Activated T-cell treated with anti-CD3 and anti-CD28 coated beads, Interleukin-2, amount 50 U/mL, for 4 hours (primary cell): ENCODE results near the gene SLFNL1. TPM values are rescaled to one million over a fixed set of nuclear protein-coding genes. Genes with fewer than 3 reads are reported as not detected.

Source experiments
- ATAC-seq, 2 donors: fragments of 200-7000 bp; cut with Tn5 transposase; one replicate each; pipeline ENCODE4 v1.10.0; 2021
- DNase-seq: peaks from one replicate; pipeline ENCODE4 v3.0.0-alpha.2; 2020
- H3K27me3 Mint-ChIP-seq: one replicate; pipeline ENCODE4 v1.8.0; 2021; ENCODE audit warnings: low read depth, mixed read lengths
- H3K36me3 Mint-ChIP-seq: one replicate; pipeline ENCODE4 v1.8.0; 2022; ENCODE audit warnings: mixed read lengths; ENCODE audit not compliant: insufficient read depth
- H3K4me1 Mint-ChIP-seq: one replicate; pipeline ENCODE4 v1.8.0; 2021; ENCODE audit warnings: low read depth, mixed read lengths
- H3K4me3 Mint-ChIP-seq: one replicate; pipeline ENCODE4 v1.8.0; 2021; ENCODE audit warnings: mild to moderate bottlenecking, moderate library complexity, mixed read lengths
- H3K9me3 Mint-ChIP-seq: one replicate; pipeline ENCODE4 v1.8.0; 2021; ENCODE audit warnings: mixed read lengths
- total RNA-seq, 3 donors: library from RNA; stranded (reverse); gene quantifications; one replicate each; pipeline ENCODE4 v1.2.1, GENCODE V29; 2021

The SLFNL1 gene
- total RNA-seq, 3 donors from 2014 or later = 0.05 to 0.24 TPM; not detected in 1

DNA sequence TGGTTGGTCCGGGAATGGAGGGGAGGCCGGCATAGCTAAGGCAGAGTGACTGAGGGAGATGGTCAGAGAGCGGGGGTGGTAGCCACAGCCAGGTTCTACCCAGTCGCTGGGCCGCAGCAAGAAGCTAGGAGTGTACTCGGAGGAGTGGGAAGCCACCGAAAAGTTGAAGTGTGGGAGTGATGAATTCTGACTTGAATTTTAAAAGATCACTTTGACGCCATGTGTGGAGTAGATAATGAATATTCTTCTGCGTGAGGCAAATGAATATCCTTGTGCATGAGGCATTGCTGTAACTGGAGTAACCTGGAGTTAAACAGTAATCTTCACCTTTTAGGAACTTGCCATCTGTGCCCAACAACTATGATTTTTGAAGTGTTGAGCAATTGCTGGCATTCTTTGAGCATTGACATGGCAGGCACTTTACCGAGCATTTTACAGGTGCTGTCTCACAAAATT, 35.2 kb downstream of the SLFNL1 start:
- DNase-seq (no peak), ATAC-seq (no peak)
- Mint-ChIP-seq H3K36me3 (peaks cover 81% of the 10 kb centered on the region), H3K27me3 (no peaks in the 10 kb centered on the region), H3K4me3 (no peak overlapping the region), H3K9me3 (no peaks in the 10 kb centered on the region), H3K4me1 (peaks cover 45% of the 10 kb centered on the region)

DNA sequence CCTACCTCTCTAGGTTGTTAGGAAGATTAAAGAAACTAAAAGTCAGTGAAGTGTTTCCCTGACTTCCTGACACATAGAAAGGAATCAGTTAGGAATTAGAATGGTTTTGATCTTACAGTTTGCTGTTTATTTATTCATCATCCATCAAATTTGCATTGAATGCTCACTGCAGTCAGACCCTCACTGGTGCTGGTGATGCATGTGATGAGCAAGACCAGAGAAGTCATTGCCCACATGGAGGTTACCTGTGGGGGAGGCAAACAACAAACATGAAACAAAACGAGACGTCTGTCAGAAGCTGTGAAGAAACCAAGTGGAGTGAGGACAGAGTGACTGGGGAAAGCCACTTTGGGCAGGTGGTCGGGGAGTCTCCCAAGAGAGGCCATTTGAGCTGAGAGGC, 35.6 kb downstream of the SLFNL1 start:
- peaks cover 81% of the 10 kb centered on the region for H3K36me3 Mint-ChIP-seq
- H3K9me3 Mint-ChIP-seq = no peaks in the 10 kb centered on the region
- peaks cover 50% of the 10 kb centered on the region for H3K4me1 Mint-ChIP-seq
- no peak for DNase-seq
- H3K27me3 Mint-ChIP-seq = no peaks in the 10 kb centered on the region
- peak in 1 of 2 donors; percentile 19 for ATAC-seq
- no peak overlapping the region for H3K4me3 Mint-ChIP-seq

- Mint-ChIP-seq H3K36me3 (peaks cover 78% of the 10 kb centered on the region), H3K4me3 (no peak overlapping the region)
Measured at GRCh38 chr1:40985161-40985560, 36.4 kb downstream of the SLFNL1 start.

GRCh38 chr1:40984531-40984930, 37.0 kb downstream of the SLFNL1 start:
- Mint-ChIP-seq H3K9me3 (no peaks in the 10 kb centered on the region), H3K27me3 (no peaks in the 10 kb centered on the region), H3K36me3 (peaks cover 73% of the 10 kb centered on the region), H3K4me3 (peak overlapping the region; percentile 58), H3K4me1 (peaks cover 54% of the 10 kb centered on the region)
- ATAC-seq = no peak
- no peak for DNase-seq

More at GRCh38 chr1:40985161-40985560, 36.4 kb downstream of the SLFNL1 start:
- H3K27me3 Mint-ChIP-seq = no peaks in the 10 kb centered on the region
- ATAC-seq (no peak), DNase-seq (no peak)
- no peaks in the 10 kb centered on the region for H3K9me3 Mint-ChIP-seq
- peaks cover 54% of the 10 kb centered on the region for H3K4me1 Mint-ChIP-seq

DNA sequence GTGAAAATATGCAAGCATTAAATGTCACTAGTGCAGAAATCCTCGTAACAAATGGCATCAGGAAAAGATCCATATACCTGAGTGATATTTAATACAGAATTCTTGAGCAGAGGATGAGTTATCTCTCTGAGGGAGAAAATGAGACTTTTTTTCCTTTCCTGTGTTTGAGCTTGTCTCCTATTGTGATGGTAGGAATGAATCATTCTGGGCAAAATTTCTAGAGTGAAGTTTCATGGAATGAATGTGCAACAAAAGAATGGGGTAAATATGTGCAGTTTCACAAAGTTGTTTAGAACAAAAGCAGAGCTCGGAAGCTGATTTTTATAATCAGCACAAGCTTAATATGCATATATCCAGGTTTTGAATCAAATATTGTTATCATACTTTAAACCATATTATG, 37.5 kb downstream of the SLFNL1 start:
- no peaks in the 10 kb centered on the region for H3K27me3 Mint-ChIP-seq
- peaks cover 54% of the 10 kb centered on the region for H3K4me1 Mint-ChIP-seq
- no peak for DNase-seq
- peaks cover 68% of the 10 kb centered on the region for H3K36me3 Mint-ChIP-seq
- peak overlapping the region; percentile 58 for H3K4me3 Mint-ChIP-seq
- ATAC-seq = peak in 1 of 2 donors; percentile 2
- no peaks in the 10 kb centered on the region for H3K9me3 Mint-ChIP-seq

DNA sequence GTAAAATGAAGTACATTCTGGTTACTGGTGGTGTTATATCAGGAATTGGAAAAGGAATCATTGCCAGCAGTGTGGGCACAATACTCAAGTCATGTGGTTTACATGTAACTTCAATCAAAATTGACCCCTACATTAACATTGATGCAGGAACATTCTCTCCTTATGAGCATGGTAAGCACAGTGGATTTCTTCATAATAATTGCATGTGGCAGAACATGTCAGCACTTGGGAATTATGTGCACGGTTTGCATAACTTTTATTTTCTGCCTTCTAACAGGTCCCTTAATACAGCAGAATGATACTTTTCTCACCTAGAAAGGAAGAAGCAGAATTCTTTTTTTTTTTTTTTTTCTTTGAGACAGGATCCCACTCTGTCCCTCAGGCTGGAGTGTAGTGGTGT, 38.2 kb downstream of the SLFNL1 start:
- Mint-ChIP-seq H3K9me3 (no peaks in the 10 kb centered on the region), H3K4me1 (peaks cover 57% of the 10 kb centered on the region), H3K4me3 (no peak overlapping the region), H3K36me3 (peaks cover 60% of the 10 kb centered on the region), H3K27me3 (no peaks in the 10 kb centered on the region)
- DNase-seq = no peak
- no peak for ATAC-seq

GRCh38 chr1:40982721-40983120, 38.8 kb downstream of the SLFNL1 start:
- Mint-ChIP-seq H3K9me3 (no peaks in the 10 kb centered on the region), H3K36me3 (peaks cover 55% of the 10 kb centered on the region), H3K4me3 (no peak overlapping the region), H3K27me3 (no peaks in the 10 kb centered on the region), H3K4me1 (peaks cover 57% of the 10 kb centered on the region)
- ATAC-seq (no peak), DNase-seq (no peak)

- Mint-ChIP-seq H3K4me3 (peak overlapping the region; percentile 88), H3K9me3 (no peaks in the 10 kb centered on the region), H3K4me1 (peaks cover 57% of the 10 kb centered on the region), H3K36me3 (peaks cover 46% of the 10 kb centered on the region), H3K27me3 (no peaks in the 10 kb centered on the region)
- no peak for ATAC-seq
- DNase-seq = no peak
Measured at GRCh38 chr1:40981691-40982448, 39.7 kb downstream of the SLFNL1 start.

GRCh38 chr1:40980453-40981121, 40.9 kb downstream of the SLFNL1 start:
- peak; percentile 31 to 37 for ATAC-seq
- peaks cover 36% of the 10 kb centered on the region for H3K36me3 Mint-ChIP-seq
- H3K4me1 Mint-ChIP-seq = peaks cover 49% of the 10 kb centered on the region
- peak overlapping the region; percentile 88 for H3K4me3 Mint-ChIP-seq
- no peaks in the 10 kb centered on the region for H3K27me3 Mint-ChIP-seq
- no peaks in the 10 kb centered on the region for H3K9me3 Mint-ChIP-seq
- peak; percentile 40 for DNase-seq

- H3K4me1 Mint-ChIP-seq = peaks cover 44% of the 10 kb centered on the region
- no peaks in the 10 kb centered on the region for H3K9me3 Mint-ChIP-seq
- peak; percentile 15 to 18 for ATAC-seq
- DNase-seq = no peak
- H3K4me3 Mint-ChIP-seq = peak overlapping the region; percentile 88
- H3K27me3 Mint-ChIP-seq = no peaks in the 10 kb centered on the region
- peaks cover 32% of the 10 kb centered on the region for H3K36me3 Mint-ChIP-seq
Measured at GRCh38 chr1:40980068-40980452, 41.5 kb downstream of the SLFNL1 start.

DNA sequence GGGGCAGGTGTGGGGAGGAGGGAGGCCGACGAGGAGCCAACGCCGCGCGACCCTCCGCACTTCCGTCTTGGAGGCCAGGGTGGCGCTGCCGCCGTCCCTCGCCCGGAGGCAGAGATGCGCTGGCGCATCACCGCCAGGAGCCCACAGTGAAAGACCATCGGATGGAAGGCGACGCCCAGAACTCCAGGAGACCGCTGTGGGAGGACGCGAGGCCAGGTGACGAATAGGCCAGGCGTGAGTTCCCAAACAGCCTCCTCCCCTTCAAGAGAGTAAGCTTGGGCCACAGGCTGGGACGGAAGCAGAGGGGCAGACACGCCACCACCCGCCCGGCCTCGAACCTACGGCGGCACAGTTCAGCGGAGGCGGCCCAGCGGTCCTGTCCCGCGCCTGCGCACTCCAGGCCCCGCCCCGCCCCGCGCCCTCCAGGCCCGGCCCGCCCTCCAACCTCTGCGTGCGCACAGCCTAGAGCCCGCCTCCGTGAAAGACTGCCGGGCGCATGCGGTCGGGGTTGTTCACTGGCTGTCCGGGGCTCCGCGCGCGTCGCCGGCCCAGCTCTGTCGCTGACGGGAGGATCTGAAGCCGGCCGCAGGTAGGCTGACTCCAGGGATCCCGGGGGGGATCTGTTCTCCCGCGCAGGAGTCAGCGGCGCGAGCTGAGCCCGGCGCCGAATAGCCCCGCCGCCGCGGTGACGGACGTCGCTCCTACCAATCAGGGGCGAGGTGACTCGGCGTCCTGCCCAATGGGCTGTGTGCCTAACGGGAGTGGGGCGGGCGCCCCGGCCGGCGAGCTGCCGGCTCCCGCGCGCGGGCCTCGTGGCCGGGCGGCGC, 42.1 kb downstream of the SLFNL1 start, which contains the start of gene CTPS1:
TSS of gene CTPS1 (plus strand) at position 456 of the 827 bp plus-strand sequence. CDS start 3,595 bp downstream, outside the sequence.
- ATAC-seq (peak; percentile 87 to 89), DNase-seq (peak; percentile 96)
- Mint-ChIP-seq H3K9me3 (no peaks in the 10 kb centered on the region), H3K27me3 (no peaks in the 10 kb centered on the region), H3K4me1 (peaks cover 40% of the 10 kb centered on the region), H3K4me3 (peak within 1 kb of the TSS; percentile 88), H3K36me3 (peaks cover 29% of the 10 kb centered on the region)

DNA sequence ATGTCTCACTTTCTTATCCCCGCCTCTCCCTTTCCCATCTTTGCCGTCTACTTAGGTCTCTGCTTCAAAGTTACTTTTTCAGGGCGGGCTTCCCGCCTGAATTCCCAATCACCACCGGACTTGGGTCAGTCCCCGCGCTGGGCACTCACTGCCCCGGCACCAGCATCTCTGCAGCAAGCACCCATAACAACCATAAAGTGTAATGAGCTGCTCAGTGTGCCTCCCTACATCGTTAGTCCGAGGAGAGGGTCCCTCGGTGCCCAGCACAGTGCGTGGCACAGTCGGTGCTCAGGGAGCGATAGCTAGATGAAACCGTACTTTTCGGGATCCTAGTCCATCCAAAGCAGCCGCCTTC, 42.7 kb downstream of the SLFNL1 start:
- Mint-ChIP-seq H3K27me3 (no peaks in the 10 kb centered on the region), H3K9me3 (no peaks in the 10 kb centered on the region), H3K4me3 (peak overlapping the region; percentile 83)

GRCh38 chr1:40977716-40978115, 43.8 kb downstream of the SLFNL1 start:
- Mint-ChIP-seq H3K9me3 (no peaks in the 10 kb centered on the region), H3K36me3 (peaks cover 17% of the 10 kb centered on the region), H3K27me3 (no peaks in the 10 kb centered on the region), H3K4me1 (peaks cover 24% of the 10 kb centered on the region), H3K4me3 (no peak overlapping the region)
- ATAC-seq = no peak
- DNase-seq = no peak

More for the DNA sequence above, 42.7 kb downstream of the SLFNL1 start:
- Mint-ChIP-seq H3K36me3 (peaks cover 23% of the 10 kb centered on the region), H3K4me1 (peaks cover 34% of the 10 kb centered on the region)
- ATAC-seq = no peak
- DNase-seq = no peak
